ELF-1 (cell line): ENCODE results near the gene PAN2.
"Not testable (repeated sequence)": the region's sequence is repeated elsewhere in the genome, so short reads cannot be mapped to it uniquely, and the experiment has no call there.

Experiments used
- DNase-seq: peaks from one replicate; pipeline ENCODE4 v3.0.0-alpha.2; 2016; ENCODE audit warnings: low read depth, low spot score

PAN2 gene

GRCh38 chr12:56341616-56342015, 7.8 kb upstream of the PAN2 start:
- no peak for DNase-seq

GRCh38 chr12:56339158-56339422, 5.3 kb upstream of the PAN2 start:
- no peak for DNase-seq

- peak; percentile 65 for DNase-seq
Measured at GRCh38 chr12:56338308-56339157, 4.7 kb upstream of the PAN2 start, which contains the start of gene IL23A. Gene IL23A, plus strand, starts transcription at chr12:56338884. Its CDS starts 161 bp downstream, at chr12:56339045.

- no peak for DNase-seq
Measured at GRCh38 chr12:56337753-56338251, 4.0 kb upstream of the PAN2 start.

GRCh38 chr12:56336361-56337167, 2.8 kb upstream of the PAN2 start:
- peak; percentile 48 for DNase-seq

- DNase-seq = not testable (repeated sequence)
Measured at GRCh38 chr12:56335527-56335926, 1.7 kb upstream of the PAN2 start.

GRCh38 chr12:56334490-56334793, 642 bp upstream of the PAN2 start:
- no peak for DNase-seq

GRCh38 chr12:56333197-56333678, 562 bp downstream of the PAN2 start:
- no peak for DNase-seq

- DNase-seq = no peak
Measured at GRCh38 chr12:56332512-56333196, 1.1 kb downstream of the PAN2 start.

GRCh38 chr12:56330936-56331490, 2.8 kb downstream of the PAN2 start:
- DNase-seq = no peak

- no peak for DNase-seq
Measured at GRCh38 chr12:56326533-56326932, 7.3 kb downstream of the PAN2 start.

GRCh38 chr12:56326126-56326525, 7.7 kb downstream of the PAN2 start:
- no peak for DNase-seq

- DNase-seq = no peak
Measured at GRCh38 chr12:56324206-56324605, 9.6 kb downstream of the PAN2 start.

- not testable (repeated sequence) for DNase-seq
Measured at GRCh38 chr12:56321610-56322009, 12.2 kb downstream of the PAN2 start.

- no peak for DNase-seq
Measured at GRCh38 chr12:56321027-56321426, 12.8 kb downstream of the PAN2 start.

- DNase-seq = no peak
Measured at GRCh38 chr12:56317675-56318074, 16.1 kb downstream of the PAN2 start.

GRCh38 chr12:56315622-56316473, 18.0 kb downstream of the PAN2 start, which contains the start of gene CNPY2:
Gene CNPY2, minus strand, starts transcription at chr12:56315988. Its CDS starts 771 bp downstream, at chr12:56315217.
- peak; percentile 99 for DNase-seq

GRCh38 chr12:56315249-56315621, 18.6 kb downstream of the PAN2 start:
- no peak for DNase-seq

GRCh38 chr12:56311003-56311402, 22.8 kb downstream of the PAN2 start:
- no peak for DNase-seq

GRCh38 chr12:56308714-56309113, 25.1 kb downstream of the PAN2 start:
- no peak for DNase-seq
